A549 (cell line): Measurements from ENCODE around the gene TTF2.

Experiments used
- CEBPB ChIP-seq, 2 experiments: fragments of >200 bp in 1 of 2; sonication (Bioruptor Twin) in 1 of 2; formaldehyde crosslinking in 1 of 2; IDR thresholded peaks; 2 replicates each; pipeline ENCODE4 v1.6.1; 2012 to 2016
- EP300 ChIP-seq, 2 experiments: fragments of >200 bp; sonication (Bioruptor Twin); formaldehyde crosslinking; IDR thresholded peaks; 2 replicates in 1 of 2; 3 replicates in 1 of 2; pipeline ENCODE4 v1.6.1; 2016 to 2017
- ESRRA ChIP-seq: fragments of 150-350 bp; IDR thresholded peaks from 2 replicates; pipeline ENCODE4 v1.6.1; 2014; ENCODE audit warnings: mild to moderate bottlenecking, low read length, borderline replicate concordance
- HDAC2 ChIP-seq: fragments of 200-600 bp; sonication (generic); IDR thresholded peaks from 2 replicates; pipeline ENCODE4 v1.6.1; 2016
- KDM5A ChIP-seq: fragments of 200-600 bp; sonication (generic); IDR thresholded peaks from 2 replicates; pipeline ENCODE4 v1.6.1; 2016; ENCODE audit warnings: antibody characterized with exemption, mild to moderate bottlenecking
- RAD21 ChIP-seq, 2 experiments: fragments of >200 bp in 1 of 2; sonication (Bioruptor Twin) in 1 of 2; formaldehyde crosslinking in 1 of 2; IDR thresholded peaks in 1 of 2; conservative IDR thresholded peaks in 1 of 2; 2 replicates in 1 of 2; 3 replicates in 1 of 2; pipeline ENCODE4 v1.6.1; 2012 to 2018; ENCODE audit warnings: inconsistent platforms in 1 of 2
- SREBF2 ChIP-seq: fragments of 450-650 bp; IDR thresholded peaks from 2 replicates; pipeline ENCODE4 v1.6.1; 2014; ENCODE audit warnings: mild to moderate bottlenecking, moderate library complexity
- TF ChIP-seq, protein P1 (sequence below): fragments of >200 bp; sonication (Bioruptor Twin); formaldehyde crosslinking; IDR thresholded peaks from 3 replicates; pipeline ENCODE4 v1.5.1; 2016
- TF ChIP-seq, protein P2 (sequence below): IDR thresholded peaks from 2 replicates; pipeline ENCODE4 v1.6.1; 2012

DNA sequence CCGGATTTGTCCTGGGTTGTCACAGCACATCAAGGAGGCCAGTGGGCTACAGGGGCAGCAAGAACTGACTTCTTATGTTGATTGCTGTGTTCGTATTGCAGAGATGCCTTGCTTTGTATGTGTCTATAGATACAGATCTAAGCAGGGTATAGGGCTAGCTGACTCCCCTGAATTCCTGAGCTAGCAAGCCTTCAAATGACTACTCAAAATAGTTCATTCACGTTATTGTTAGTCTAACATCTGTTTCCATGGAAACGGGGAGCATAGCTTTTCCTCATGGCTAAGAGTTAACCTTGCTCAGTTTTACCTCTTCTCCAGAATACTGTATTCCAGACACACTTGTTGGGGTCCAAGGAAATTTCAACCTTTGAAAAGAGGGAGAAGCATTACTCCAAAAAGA is 37.3 kb downstream of the TTF2 start:
- TF ChIP-seq SREBF2 (no peak), EP300 (IDR thresholded peaks at IDR 0.05) (no peak), ESRRA (no peak), CEBPB (IDR thresholded peaks at IDR 0.05) (no peak), KDM5A (no peak), HDAC2 (no peak), RAD21 (conservative IDR thresholded peaks at IDR 0.05 in 1 of 2, IDR thresholded peaks at IDR 0.05 in 1 of 2) (no peak)
- TF ChIP-seq, protein P1, sequence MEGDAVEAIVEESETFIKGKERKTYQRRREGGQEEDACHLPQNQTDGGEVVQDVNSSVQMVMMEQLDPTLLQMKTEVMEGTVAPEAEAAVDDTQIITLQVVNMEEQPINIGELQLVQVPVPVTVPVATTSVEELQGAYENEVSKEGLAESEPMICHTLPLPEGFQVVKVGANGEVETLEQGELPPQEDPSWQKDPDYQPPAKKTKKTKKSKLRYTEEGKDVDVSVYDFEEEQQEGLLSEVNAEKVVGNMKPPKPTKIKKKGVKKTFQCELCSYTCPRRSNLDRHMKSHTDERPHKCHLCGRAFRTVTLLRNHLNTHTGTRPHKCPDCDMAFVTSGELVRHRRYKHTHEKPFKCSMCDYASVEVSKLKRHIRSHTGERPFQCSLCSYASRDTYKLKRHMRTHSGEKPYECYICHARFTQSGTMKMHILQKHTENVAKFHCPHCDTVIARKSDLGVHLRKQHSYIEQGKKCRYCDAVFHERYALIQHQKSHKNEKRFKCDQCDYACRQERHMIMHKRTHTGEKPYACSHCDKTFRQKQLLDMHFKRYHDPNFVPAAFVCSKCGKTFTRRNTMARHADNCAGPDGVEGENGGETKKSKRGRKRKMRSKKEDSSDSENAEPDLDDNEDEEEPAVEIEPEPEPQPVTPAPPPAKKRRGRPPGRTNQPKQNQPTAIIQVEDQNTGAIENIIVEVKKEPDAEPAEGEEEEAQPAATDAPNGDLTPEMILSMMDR = no peak
- TF ChIP-seq, protein P2, sequence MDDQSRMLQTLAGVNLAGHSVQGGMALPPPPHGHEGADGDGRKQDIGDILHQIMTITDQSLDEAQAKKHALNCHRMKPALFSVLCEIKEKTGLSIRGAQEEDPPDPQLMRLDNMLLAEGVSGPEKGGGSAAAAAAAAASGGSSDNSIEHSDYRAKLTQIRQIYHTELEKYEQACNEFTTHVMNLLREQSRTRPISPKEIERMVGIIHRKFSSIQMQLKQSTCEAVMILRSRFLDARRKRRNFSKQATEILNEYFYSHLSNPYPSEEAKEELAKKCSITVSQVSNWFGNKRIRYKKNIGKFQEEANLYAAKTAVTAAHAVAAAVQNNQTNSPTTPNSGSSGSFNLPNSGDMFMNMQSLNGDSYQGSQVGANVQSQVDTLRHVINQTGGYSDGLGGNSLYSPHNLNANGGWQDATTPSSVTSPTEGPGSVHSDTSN = no peak
